Activated CD4-positive, CD25-positive, alpha-beta regulatory T cell (primary cell): ENCODE data around the gene SAFB2.
A peak's percentile ranks its signal among the peaks of the same experiment; 100 is the strongest.

Experiments
- DNase-seq, 4 experiments: peaks; one replicate each; lab custom pipeline; 2025; lab: John Stamatoyannopoulos, UW

SAFB2 gene

GRCh38 chr19:5622465-5623396 lies at the start of gene SAFB2, which contains the start of gene SAFB:
SAFB2 (minus strand) TSS chr19:5622776; CDS start chr19:5622715, 61 bp downstream.
SAFB (plus strand) TSS chr19:5623083; CDS start chr19:5623206, 123 bp downstream.
- peak; percentile 96 to 99 (median 98) for DNase-seq

- no peak for DNase-seq
These were observed 49.0 kb upstream of the SAFB2 start for GRCh38 chr19:5671600-5671999.

- DNase-seq = no peak
These were observed 46.6 kb upstream of the SAFB2 start for GRCh38 chr19:5669212-5669611.

GRCh38 chr19:5667751-5668271 lies 45.2 kb upstream of the SAFB2 start:
- no peak for DNase-seq

- DNase-seq = no peak
These were observed 44.5 kb upstream of the SAFB2 start for GRCh38 chr19:5666921-5667610.

- no peak for DNase-seq
These were observed 43.4 kb upstream of the SAFB2 start for GRCh38 chr19:5665781-5666513.

GRCh38 chr19:5664515-5664914 lies 41.9 kb upstream of the SAFB2 start:
- no peak for DNase-seq

- DNase-seq = no peak
These were observed 41.3 kb upstream of the SAFB2 start for GRCh38 chr19:5663904-5664303.

- no peak for DNase-seq
These were observed 38.9 kb upstream of the SAFB2 start for GRCh38 chr19:5661483-5661882.

- no peak for DNase-seq
These were observed 32.8 kb upstream of the SAFB2 start for GRCh38 chr19:5655412-5655811.

GRCh38 chr19:5654931-5655330 lies 32.4 kb upstream of the SAFB2 start:
- no peak for DNase-seq

- DNase-seq = no peak
These were observed 29.7 kb upstream of the SAFB2 start for GRCh38 chr19:5652261-5652660.

GRCh38 chr19:5651361-5651760 lies 28.8 kb upstream of the SAFB2 start:
- DNase-seq = no peak

- DNase-seq = no peak
These were observed 25.9 kb upstream of the SAFB2 start for GRCh38 chr19:5648464-5648863.

- no peak for DNase-seq
These were observed 24.1 kb upstream of the SAFB2 start for GRCh38 chr19:5646703-5647102.

GRCh38 chr19:5645409-5645808 lies 22.8 kb upstream of the SAFB2 start:
- no peak for DNase-seq

GRCh38 chr19:5644037-5644436 lies 21.5 kb upstream of the SAFB2 start:
- no peak for DNase-seq

- DNase-seq = no peak
These were observed 20.5 kb upstream of the SAFB2 start for GRCh38 chr19:5643060-5643459.

GRCh38 chr19:5642204-5642603 lies 19.6 kb upstream of the SAFB2 start:
- DNase-seq = no peak

- DNase-seq = no peak
These were observed 18.6 kb upstream of the SAFB2 start for GRCh38 chr19:5641171-5641570.

- DNase-seq = no peak
These were observed 15.4 kb upstream of the SAFB2 start for GRCh38 chr19:5637971-5638370.

GRCh38 chr19:5635427-5635826 lies 12.9 kb upstream of the SAFB2 start:
- no peak for DNase-seq
